OCI-LY3 (cell line): Measurements from ENCODE around the gene SART1.

Source experiments
- H2AFZ ChIP-seq: fragments of 200-600, 300-600 bp; shearing (Covaris generic); 2 replicates; pipeline ENCODE4 v1.6.0; 2014; ENCODE audit warnings: antibody characterized with exemption, low read depth, low read length
- H3K27ac ChIP-seq: fragments of 200-600, 300-600 bp; sonication (generic); 2 replicates; pipeline ENCODE4 v1.5.1; 2014; ENCODE audit warnings: mild to moderate bottlenecking, low read length, moderate library complexity, mixed read lengths
- H3K27me3 ChIP-seq: fragments of 200-600, 300-600 bp; sonication (generic); 2 replicates; pipeline ENCODE4 v1.6.1; 2014; ENCODE audit warnings: low read depth, low read length, mixed read lengths
- H3K36me3 ChIP-seq: fragments of 200-600, 300-600 bp; sonication (generic); replicated peaks from 2 replicates; pipeline ENCODE3; 2014; ENCODE audit warnings: low read depth, low read length, mixed read lengths
- H3K4me1 ChIP-seq: fragments of 300-600, 200-600 bp; sonication (generic); 2 replicates; pipeline ENCODE4 v1.6.1; 2014; ENCODE audit warnings: low read length, mixed read lengths
- H3K4me2 ChIP-seq: fragments of 200-600, 300-600 bp; sonication (generic); 2 replicates; pipeline ENCODE4 v1.6.1; 2014; ENCODE audit warnings: low read length, mixed read lengths
- H3K4me3 ChIP-seq: fragments of 300-600, 200-600 bp; sonication (generic); 2 replicates; pipeline ENCODE4 v1.5.1; 2014; ENCODE audit warnings: antibody characterized with exemption, mild to moderate bottlenecking, low read length, moderate library complexity
- H3K79me2 ChIP-seq: fragments of 300-600, 200-600 bp; shearing (Covaris generic); 2 replicates; pipeline ENCODE4 v1.6.1; 2014; ENCODE audit warnings: mild to moderate bottlenecking, low read length, mixed read lengths
- H3K9ac ChIP-seq: fragments of 300-600, 200-600 bp; shearing (Covaris generic); 2 replicates; pipeline ENCODE4 v1.6.0; 2014; ENCODE audit warnings: mild to moderate bottlenecking, low read length, moderate library complexity
- H3K9me3 ChIP-seq: fragments of 200-600, 300-600 bp; shearing (Covaris generic); 2 replicates; pipeline ENCODE4 v1.6.1; 2014; ENCODE audit warnings: low read length, mixed read lengths; ENCODE audit not compliant: insufficient read depth
- H4K20me1 ChIP-seq: fragments of 200-600, 300-600 bp; sonication (generic); 2 replicates; pipeline ENCODE4 v1.6.1; 2016; ENCODE audit warnings: low read length, mixed read lengths; ENCODE audit not compliant: insufficient read depth
- CTCF ChIP-seq: fragments of 200-600, 300-600 bp; sonication (generic); IDR thresholded peaks from 2 replicates; pipeline ENCODE4 v1.5.1; 2014; ENCODE audit warnings: antibody characterized with exemption, low read length, low read depth
- EZH2phosphoT487 ChIP-seq: fragments of 200-600 bp; shearing (Covaris generic); IDR thresholded peaks from 2 replicates; pipeline ENCODE4 v1.6.1; 2018; ENCODE audit warnings: antibody characterized with exemption, mixed run types, low read depth

Gene SART1

GRCh38 chr11:65961267-65962140 lies at the start of gene SART1:
Gene SART1 (plus strand): TSS chr11:65961734. CDS start chr11:65961781, 47 bp downstream.
- Histone ChIP-seq H3K4me3 (peak within 1 kb of the TSS; percentile 81), H2AFZ (peak within 1 kb of the TSS; percentile 44; the same call in 1 of the 2 replicates), H3K9me3 (no peaks in the 10 kb centered on the region), H3K79me2 (peaks cover 32% of the 10 kb centered on the region), H4K20me1 (0 out of 2 replicates have a peak, but pooled peaks cover 7% of the 10 kb centered on the region), H3K27ac (peak within 1 kb of the TSS; percentile 72), H3K9ac (peak within 1 kb of the TSS; percentile 89), H3K36me3 (peaks cover 13% of the 10 kb centered on the region), H3K4me2 (peak within 1 kb of the TSS; percentile 87), H3K27me3 (no peaks in the 10 kb centered on the region), H3K4me1 (peaks cover 18% of the 10 kb centered on the region)
- TF ChIP-seq EZH2phosphoT487 (no peak), CTCF (no peak)

GRCh38 chr11:65912845-65913244 lies 48.7 kb upstream of the SART1 start:
- H3K4me2 ChIP-seq: peak overlapping the region; percentile 48
- no peak overlapping the region for H3K27ac ChIP-seq
- H4K20me1 ChIP-seq: no peaks in the 10 kb centered on the region
- H3K9me3 ChIP-seq: no peaks in the 10 kb centered on the region
- H2AFZ ChIP-seq: no peak overlapping the region
- peaks cover 9% of the 10 kb centered on the region for H3K79me2 ChIP-seq
- peaks cover 29% of the 10 kb centered on the region for H3K4me1 ChIP-seq
- peaks cover 13% of the 10 kb centered on the region for H3K27me3 ChIP-seq
- TF ChIP-seq EZH2phosphoT487 (no peak), CTCF (no peak)
- H3K4me3 ChIP-seq: no peak overlapping the region
- peaks cover 5% of the 10 kb centered on the region for H3K36me3 ChIP-seq
- no peak overlapping the region for H3K9ac ChIP-seq

- Histone ChIP-seq H3K4me3 (no peak overlapping the region), H2AFZ (no peak overlapping the region), H3K4me1 (peaks cover 31% of the 10 kb centered on the region), H3K4me2 (no peak overlapping the region), H3K36me3 (peaks cover 5% of the 10 kb centered on the region), H3K9ac (no peak overlapping the region), H3K27ac (no peak overlapping the region), H3K27me3 (no peaks in the 10 kb centered on the region), H3K79me2 (peaks cover 23% of the 10 kb centered on the region), H4K20me1 (no peaks in the 10 kb centered on the region), H3K9me3 (no peaks in the 10 kb centered on the region)
- TF ChIP-seq CTCF (no peak), EZH2phosphoT487 (no peak)
Observed at GRCh38 chr11:65915101-65915820, 46.3 kb upstream of the SART1 start.

GRCh38 chr11:65915821-65916251 lies 45.7 kb upstream of the SART1 start:
- Histone ChIP-seq H3K36me3 (peaks cover 10% of the 10 kb centered on the region), H3K27me3 (no peaks in the 10 kb centered on the region), H3K79me2 (peaks cover 27% of the 10 kb centered on the region), H3K9ac (no peak overlapping the region), H3K4me2 (no peak overlapping the region), H4K20me1 (no peaks in the 10 kb centered on the region), H2AFZ (no peak overlapping the region), H3K27ac (no peak overlapping the region), H3K4me1 (peaks cover 36% of the 10 kb centered on the region), H3K9me3 (no peaks in the 10 kb centered on the region), H3K4me3 (no peak overlapping the region)
- no peak for TF ChIP-seq CTCF
- TF ChIP-seq EZH2phosphoT487: no peak
